ENCODE data around the gene MTCH1.
A peak's percentile ranks its signal among the peaks of the same experiment; 100 is the strongest.

MTCH1 gene

GRCh38 chr6:36964349-36964748 lies 21.6 kb downstream of the MTCH1 start:
- Histone ChIP-seq H3K27ac (ENCODE audit: low read depth, low read length, poor library complexity, severe bottlenecking) (peak overlapping the region; percentile 0), H3K4me1 (ENCODE audit: insufficient read depth, low read length, severe bottlenecking) (peaks cover 16% of the 10 kb centered on the region), H3K9me3 (ENCODE audit: low read length) (no peaks in the 10 kb centered on the region), H3K36me3 (ENCODE audit: insufficient read depth, low read length) (peaks cover 24% of the 10 kb centered on the region), H3K79me2 (ENCODE audit: insufficient read depth, low read length) (no peaks in the 10 kb centered on the region), H3K4me2 (ENCODE audit: low read length) (no peak overlapping the region), H2AFZ (ENCODE audit: low read length) (no peak overlapping the region), H3K9ac (ENCODE audit: low read length) (no peak overlapping the region), H3K9me2 (ENCODE audit: low read depth, low read length) (no peaks in the 10 kb centered on the region), H3K4me3 (ENCODE audit: low read depth, low read length, poor library complexity, severe bottlenecking) (no peak overlapping the region), H3F3A (ENCODE audit: insufficient read depth, low read length) (no peaks in the 10 kb centered on the region), H4K20me1 (ENCODE audit: insufficient read depth, low read length) (no peaks in the 10 kb centered on the region), H3K27me3 (ENCODE audit: insufficient read depth, low read length) (no peaks in the 10 kb centered on the region)
- TF ChIP-seq, protein P1, sequence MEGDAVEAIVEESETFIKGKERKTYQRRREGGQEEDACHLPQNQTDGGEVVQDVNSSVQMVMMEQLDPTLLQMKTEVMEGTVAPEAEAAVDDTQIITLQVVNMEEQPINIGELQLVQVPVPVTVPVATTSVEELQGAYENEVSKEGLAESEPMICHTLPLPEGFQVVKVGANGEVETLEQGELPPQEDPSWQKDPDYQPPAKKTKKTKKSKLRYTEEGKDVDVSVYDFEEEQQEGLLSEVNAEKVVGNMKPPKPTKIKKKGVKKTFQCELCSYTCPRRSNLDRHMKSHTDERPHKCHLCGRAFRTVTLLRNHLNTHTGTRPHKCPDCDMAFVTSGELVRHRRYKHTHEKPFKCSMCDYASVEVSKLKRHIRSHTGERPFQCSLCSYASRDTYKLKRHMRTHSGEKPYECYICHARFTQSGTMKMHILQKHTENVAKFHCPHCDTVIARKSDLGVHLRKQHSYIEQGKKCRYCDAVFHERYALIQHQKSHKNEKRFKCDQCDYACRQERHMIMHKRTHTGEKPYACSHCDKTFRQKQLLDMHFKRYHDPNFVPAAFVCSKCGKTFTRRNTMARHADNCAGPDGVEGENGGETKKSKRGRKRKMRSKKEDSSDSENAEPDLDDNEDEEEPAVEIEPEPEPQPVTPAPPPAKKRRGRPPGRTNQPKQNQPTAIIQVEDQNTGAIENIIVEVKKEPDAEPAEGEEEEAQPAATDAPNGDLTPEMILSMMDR (IDR thresholded peaks at IDR 0.05; ENCODE audit: low read length) = no peak

- H4K20me1 ChIP-seq (ENCODE audit: insufficient read depth, low read length) = no peaks in the 10 kb centered on the region
- H3K9ac ChIP-seq (ENCODE audit: low read length) = peak overlapping the region; percentile 7; the same call in 1 of the 2 replicates
- no peaks in the 10 kb centered on the region for H3K9me2 ChIP-seq (ENCODE audit: low read depth, low read length)
- H3K27me3 ChIP-seq (ENCODE audit: insufficient read depth, low read length) = no peaks in the 10 kb centered on the region
- peak overlapping the region; percentile 64 for H3K4me2 ChIP-seq (ENCODE audit: low read length)
- H3K36me3 ChIP-seq (ENCODE audit: insufficient read depth, low read length) = peaks cover 17% of the 10 kb centered on the region; the same call in 1 of the 2 replicates
- peak overlapping the region; percentile 48 for H3K4me3 ChIP-seq (ENCODE audit: low read depth, low read length, poor library complexity, severe bottlenecking)
- H3K4me1 ChIP-seq (ENCODE audit: insufficient read depth, low read length, severe bottlenecking) = peaks cover 16% of the 10 kb centered on the region
- TF ChIP-seq, protein P1 (IDR thresholded peaks at IDR 0.05; ENCODE audit: low read length) = no peak
- TF ChIP-seq EZH2 (IDR thresholded peaks at IDR 0.05; ENCODE audit: borderline replicate concordance, low read length) = no peak
- H2AFZ ChIP-seq (ENCODE audit: low read length) = no peak overlapping the region
- H3F3A ChIP-seq (ENCODE audit: insufficient read depth, low read length) = no peaks in the 10 kb centered on the region
- peak overlapping the region; percentile 0 for H3K27ac ChIP-seq (ENCODE audit: low read depth, low read length, poor library complexity, severe bottlenecking)
- no peaks in the 10 kb centered on the region for H3K79me2 ChIP-seq (ENCODE audit: insufficient read depth, low read length)
- H3K9me3 ChIP-seq (ENCODE audit: low read length) = no peaks in the 10 kb centered on the region
Observed at GRCh38 chr6:36963451-36964290, 22.3 kb downstream of the MTCH1 start.

DNA sequence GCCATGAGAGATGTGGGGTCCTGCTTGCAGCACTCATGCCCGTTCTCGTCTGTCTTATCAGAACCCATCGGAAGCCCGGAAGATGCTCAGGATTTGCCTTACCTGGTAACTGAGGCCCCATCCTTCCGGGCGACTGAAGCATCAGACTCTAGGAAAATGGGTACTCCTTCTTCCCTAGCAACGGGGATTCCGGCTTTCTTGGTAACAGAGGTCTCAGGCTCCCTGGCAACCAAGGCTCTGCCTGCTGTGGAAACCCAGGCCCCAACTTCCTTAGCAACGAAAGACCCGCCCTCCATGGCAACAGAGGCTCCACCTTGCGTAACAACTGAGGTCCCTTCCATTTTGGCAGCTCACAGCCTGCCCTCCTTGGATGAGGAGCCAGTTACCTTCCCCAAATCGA lies 23.1 kb downstream of the MTCH1 start:
- H3K9ac ChIP-seq (ENCODE audit: low read length) = no peak overlapping the region; the same call in 1 of the 2 replicates
- H3K4me3 ChIP-seq (ENCODE audit: low read depth, low read length, poor library complexity, severe bottlenecking) = peak overlapping the region; percentile 48
- H4K20me1 ChIP-seq (ENCODE audit: insufficient read depth, low read length) = no peaks in the 10 kb centered on the region
- H3K36me3 ChIP-seq (ENCODE audit: insufficient read depth, low read length) = peaks cover 10% of the 10 kb centered on the region; the same call in 1 of the 2 replicates
- no peak overlapping the region for H2AFZ ChIP-seq (ENCODE audit: low read length)
- peaks cover 16% of the 10 kb centered on the region for H3K4me1 ChIP-seq (ENCODE audit: insufficient read depth, low read length, severe bottlenecking)
- no peaks in the 10 kb centered on the region for H3K79me2 ChIP-seq (ENCODE audit: insufficient read depth, low read length)
- no peaks in the 10 kb centered on the region for H3K9me3 ChIP-seq (ENCODE audit: low read length)
- TF ChIP-seq, protein P1 (IDR thresholded peaks at IDR 0.05; ENCODE audit: low read length) = no peak
- no peak for TF ChIP-seq EZH2 (IDR thresholded peaks at IDR 0.05; ENCODE audit: borderline replicate concordance, low read length)
- H3K27ac ChIP-seq (ENCODE audit: low read depth, low read length, poor library complexity, severe bottlenecking) = no peak overlapping the region
- H3K4me2 ChIP-seq (ENCODE audit: low read length) = peak overlapping the region; percentile 64
- H3K27me3 ChIP-seq (ENCODE audit: insufficient read depth, low read length) = no peaks in the 10 kb centered on the region
- H3F3A ChIP-seq (ENCODE audit: insufficient read depth, low read length) = no peaks in the 10 kb centered on the region
- no peaks in the 10 kb centered on the region for H3K9me2 ChIP-seq (ENCODE audit: low read depth, low read length)

All from OCI-LY1 (cell line).